GM19324 (cell line): ENCODE measurements around the gene KRT23.

Experiments used
- ATAC-seq: cut with Tn5 transposase; IDR thresholded peaks from one replicate; pipeline ENCODE4 v1.9.1; 2021; ENCODE audit warnings: mild to moderate bottlenecking, moderate library complexity; ENCODE audit not compliant: unreplicated experiment, low FRiP score

Gene KRT23

DNA sequence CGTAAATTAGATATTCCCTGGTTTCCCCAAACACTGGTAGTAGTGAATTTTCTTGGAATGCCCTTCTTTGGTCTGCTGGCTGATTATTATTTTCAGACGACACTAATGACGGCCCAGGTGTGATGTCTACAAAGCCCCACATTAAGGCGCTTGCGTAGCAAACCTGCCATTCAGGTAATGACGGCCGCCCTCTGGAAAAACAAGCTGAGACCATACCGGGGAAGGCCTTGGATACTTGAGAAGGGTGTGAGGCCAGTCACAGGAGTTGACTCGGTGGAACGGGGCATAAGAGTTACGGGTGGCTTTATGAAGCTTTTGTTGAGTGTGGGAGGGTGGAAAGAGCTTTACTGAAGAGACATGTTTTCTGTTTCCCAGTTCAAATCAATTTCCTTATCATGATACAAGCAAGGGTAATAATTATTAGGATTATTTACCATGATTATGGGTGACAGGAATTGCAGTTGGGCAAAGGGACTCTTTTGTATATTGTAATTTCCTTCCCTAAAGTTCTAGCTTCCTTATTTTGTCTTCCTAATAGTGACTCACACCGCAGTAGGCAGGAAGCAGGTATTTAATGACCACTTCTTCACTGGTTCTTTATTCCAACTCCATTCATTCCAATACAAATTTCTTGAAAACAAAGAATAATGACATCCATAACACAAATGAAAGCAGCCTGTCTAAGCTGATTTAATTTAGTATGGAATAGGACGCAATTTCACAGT is 24.8 kb downstream of the KRT23 start:
- ATAC-seq: no peak

DNA sequence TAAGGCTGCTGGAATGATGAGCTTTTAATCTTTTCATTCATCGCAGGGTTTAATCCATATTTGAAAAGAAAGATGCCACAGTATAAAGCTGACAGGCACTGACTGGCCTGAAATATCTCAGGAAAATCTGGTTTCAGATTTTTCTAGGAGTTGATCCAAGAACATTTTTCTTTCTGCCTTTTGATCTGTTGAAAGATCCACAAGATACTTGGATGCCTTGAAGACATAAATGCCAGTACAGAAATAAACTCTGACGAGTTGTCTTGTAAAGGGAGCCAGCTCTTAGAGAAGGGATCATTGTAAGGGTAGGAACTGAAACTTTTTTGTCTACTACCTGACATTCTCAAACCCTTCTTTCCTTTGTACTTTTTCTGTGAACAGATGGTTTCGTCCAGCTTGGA is 27.0 kb downstream of the KRT23 start:
- ATAC-seq: no peak

DNA sequence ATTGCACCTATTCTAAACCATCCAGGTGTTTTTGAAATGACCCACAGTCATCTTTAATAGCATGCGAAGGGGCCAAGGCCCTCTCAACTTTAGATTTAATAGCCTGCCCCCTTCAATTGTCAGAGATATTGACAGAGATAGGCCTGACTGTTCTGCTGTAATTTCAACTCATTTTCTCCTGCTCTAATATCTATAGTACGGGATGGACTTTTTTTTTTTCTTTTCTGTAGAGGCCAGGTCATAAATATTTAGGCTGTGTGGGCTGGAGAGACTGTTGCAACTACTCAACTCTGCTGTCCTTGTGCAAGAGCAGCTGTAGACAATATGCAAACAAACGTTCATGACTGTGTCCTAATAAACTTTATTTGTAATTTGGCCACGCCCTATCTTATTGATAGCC is 27.7 kb downstream of the KRT23 start:
- no peak for ATAC-seq

DNA sequence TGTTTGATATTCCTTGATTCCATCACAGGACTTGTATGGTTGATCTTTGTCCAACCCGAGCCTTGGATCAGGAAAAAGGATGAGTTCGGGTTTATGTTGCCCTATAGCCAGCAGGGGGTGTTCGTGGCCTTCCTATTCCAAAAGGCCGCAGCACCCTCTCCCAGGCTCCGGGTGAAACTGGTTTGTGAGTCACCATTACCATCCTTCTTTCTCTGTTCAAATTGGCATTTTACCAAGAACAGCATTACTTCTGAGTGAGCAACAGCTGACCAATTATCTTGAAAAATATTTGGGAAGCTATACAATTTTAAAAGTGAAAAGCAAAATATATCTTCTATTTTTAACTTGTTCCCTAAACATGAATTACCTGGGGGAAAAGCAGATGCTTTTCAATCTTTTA is 28.1 kb downstream of the KRT23 start:
- ATAC-seq: no peak

DNA sequence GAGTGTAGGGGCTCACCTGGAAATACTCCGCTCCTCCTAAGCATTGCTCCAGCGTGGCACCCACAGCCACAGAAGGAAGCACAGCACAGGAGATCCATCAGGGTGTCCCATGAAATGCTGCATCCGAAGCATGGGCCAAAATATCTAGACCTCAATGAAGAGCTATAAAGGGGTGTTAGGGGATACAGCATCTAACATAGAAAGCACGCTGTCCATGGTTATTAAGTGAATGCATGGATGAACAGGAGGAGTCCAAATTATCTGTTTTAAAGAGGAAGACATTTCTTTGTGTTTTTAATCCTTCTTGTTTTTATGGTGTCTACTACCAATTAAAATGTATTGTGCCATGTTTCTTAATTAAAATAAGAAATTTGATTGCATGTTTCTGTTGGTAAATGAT is 30.8 kb downstream of the KRT23 start:
- no peak for ATAC-seq

DNA sequence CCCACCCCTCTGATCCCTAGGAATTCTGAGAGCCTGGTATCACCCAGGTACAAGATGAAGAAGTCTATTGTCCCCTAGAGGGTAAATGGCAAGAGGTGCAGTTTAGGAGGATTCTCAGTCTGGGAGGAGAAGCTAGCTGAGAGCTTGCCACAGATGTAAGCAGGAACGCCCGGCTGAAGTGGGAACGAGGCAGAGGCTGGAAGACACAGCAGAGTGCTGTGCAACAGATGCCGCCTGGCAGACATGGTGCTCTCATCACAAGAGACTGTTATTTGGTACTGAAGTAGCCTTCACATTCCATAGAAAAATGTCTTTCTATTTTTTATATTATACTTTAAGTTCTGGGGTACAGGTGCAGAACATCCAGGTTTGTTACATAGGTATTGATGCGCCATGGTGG is 32.1 kb downstream of the KRT23 start:
- no peak for ATAC-seq

DNA sequence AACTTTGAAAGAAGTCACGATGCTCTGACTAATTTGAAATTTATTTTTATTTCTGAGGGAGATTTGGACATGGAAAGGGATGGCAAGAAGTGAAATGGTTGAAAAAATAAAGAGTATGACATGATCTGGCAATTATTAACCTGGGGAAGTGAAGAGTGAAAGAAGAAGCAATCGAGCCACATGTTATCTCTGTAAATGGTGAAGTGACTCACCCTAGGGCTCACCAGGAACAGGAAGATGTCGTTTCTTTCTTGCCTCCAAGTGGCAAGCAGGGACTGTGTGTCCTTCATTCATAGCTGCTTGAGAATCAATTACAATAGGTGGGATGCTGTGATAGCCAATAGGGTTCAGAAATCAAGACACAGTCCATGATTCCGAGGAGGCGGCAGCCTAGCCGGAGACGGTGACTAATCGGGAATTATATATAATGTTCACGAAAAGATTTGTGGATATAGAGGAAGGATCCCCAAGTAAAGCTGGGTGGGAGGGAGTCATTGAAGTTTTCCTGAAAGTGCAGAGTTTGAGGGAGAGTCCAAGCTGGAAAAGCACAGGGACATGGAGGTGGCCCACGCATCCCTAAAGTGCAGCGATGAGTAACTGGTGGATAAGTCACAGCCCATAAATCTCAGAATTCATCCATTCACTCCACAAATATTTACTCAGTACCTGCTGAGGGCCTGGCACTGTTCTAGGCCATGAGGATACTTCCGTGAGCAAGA is 34.2 kb downstream of the KRT23 start:
- ATAC-seq: no peak

DNA sequence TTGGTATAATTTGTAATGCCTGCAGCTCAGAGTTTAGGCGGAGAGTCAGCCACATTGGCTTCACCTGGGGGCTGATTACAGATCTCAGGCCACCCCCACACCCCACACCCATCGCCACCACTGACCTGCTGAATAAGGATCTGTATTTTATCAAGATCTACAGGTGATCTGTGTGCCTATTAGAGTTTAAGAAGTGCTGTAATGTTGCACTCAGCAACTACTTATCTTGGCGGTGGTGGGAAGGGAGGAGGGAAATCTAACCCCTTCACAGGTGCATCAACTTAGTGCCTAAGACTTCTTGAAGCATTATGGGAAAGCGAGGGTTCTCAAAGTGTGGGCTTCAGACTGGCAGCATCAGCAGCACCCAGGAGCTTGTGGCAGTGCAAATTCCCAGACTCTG is 34.9 kb downstream of the KRT23 start:
- no peak for ATAC-seq

DNA sequence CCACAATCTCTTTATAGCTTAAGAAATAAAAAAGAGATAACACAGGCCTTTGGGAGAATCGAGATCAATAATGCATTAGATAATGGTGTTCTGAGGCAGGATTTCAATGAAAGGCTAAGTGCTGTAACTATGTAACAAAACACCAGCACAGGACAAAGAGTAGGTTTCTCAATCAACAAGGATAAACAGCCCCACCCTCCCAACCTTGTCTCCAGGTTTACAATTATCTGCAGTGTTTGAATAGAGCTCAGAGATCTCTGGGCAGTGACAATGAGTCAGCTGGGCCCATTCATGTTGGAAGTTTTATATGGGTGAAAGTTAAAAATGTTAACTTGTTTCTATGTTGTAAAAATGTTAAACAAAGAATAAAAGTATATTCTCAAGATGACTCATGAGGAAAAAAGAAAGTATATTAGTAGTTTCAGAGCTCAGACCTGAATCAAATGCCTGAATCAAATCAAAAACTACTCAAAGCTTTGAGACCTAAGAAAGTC is 35.4 kb downstream of the KRT23 start:
- ATAC-seq: no peak

DNA sequence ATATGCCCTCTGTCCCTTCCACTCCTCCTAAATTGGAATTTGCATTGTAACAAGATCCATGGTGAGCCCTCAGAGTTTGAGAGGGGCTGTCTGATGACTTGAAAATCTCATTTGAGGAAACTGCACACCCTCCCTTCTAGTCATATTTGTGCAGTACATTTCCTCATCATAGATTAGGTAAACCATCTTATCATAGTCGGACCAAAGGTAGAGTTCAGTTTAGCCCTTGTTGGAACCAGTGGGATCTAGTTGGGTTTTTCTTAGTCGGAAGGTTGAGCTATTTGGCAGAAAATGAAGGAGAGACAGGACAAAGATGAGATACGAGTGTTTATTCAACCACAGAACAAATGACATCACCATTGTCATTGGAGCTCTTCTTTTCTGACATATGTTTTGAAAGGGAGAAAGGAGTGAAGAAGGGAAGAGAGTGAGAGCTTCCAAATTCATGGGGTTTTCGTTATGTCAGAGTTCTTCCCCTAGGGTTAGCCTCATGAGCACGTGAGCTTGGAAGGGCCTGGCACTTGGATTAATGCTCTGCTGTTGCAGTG is 36.6 kb downstream of the KRT23 start:
- no peak for ATAC-seq

DNA sequence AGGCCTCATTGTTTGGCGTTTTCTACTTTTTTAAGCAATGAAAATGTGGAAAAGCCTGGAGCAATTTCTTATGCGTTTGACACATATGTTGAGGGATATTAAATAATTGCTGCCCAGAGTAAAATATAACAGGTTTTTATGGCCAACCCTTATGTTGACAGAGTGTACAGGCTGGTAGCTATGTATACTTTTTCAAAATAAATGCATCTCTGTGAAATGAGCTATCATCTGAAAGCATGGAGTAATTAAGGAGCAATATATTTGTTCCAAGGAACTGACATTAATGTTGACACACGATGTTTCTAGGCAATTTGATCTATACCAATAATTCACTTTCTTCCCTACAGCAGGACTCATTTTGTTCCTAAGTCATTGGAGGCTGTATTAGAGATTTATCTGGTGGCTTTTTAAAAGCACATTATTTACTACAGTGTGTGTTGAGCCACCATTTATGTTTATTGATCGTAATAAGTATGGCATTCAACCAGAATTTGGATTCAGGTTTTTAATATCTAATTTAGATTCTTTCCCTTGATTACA is 40.5 kb downstream of the KRT23 start:
- ATAC-seq: no peak

DNA sequence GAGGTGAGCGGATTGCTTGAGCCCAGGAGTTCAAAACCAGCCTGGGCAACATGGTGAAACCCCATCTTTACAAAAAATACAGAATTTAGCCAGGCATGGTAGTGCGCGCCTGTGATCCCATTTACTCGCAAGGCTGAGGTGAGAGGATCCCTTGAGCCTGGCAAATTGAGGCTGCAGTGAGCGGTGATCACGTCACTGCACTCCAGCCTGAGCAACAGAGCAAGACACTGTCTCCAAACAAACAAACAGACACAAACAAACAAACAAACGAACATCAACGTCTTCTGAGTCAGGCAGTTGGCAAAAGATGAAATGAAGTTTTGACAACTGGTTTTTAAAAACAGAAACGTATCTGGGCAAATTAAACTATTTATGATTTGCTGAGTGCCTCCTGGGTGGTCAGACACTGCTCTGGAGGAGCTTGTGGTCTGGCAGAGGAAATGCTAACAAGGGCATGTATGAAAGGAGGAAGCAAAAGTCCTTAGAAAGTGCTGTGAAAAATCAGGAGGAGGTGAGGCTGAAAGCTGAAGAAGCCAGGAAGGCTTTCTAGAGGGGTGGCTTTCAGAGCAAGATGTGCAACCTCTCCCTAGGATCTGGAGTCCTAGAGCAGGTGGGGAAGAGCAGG is 42.2 kb downstream of the KRT23 start:
- ATAC-seq: no peak

DNA sequence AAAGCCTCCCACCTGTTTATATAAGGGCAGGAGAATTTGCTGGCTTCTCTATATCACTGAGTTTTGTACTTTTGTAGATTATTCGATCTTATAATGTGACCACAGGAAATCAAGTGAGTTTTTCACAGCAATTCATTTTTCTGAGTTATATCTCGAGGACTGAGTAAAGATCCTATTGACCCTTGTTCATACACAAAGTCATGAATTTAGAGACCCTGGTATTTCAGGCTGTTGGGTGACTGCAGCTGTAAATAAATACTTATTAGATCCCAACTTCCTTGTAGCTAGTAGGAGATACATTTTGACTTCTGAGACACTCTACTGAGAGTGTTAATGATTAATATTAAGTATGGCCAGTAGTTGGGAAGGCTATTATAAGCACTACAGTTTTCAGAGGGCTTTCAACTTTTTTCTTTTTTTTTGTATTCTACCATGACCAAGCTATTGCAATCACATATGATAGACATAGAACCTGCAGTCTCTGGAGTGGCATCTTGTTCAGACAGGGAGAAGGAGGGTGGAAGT is 49.2 kb downstream of the KRT23 start:
- no peak for ATAC-seq

DNA sequence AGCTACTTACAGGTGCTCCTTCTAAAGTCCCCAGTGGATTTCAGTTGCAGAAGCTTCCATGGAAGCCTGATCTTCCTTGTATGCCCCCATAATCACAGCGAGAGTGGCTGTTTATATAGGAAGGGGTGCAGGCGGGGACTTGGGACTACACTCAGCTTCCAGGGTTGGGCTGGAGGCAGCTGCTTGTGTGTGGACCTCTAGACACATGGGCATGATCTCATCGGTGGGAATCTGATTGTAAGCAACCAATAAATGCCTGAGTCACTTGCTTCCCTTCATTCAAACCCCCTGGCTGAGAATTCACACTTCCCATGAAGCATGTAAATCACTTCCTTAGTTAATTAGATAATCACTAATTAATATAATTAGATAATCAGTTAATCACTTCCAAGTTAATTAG is 51.4 kb downstream of the KRT23 start:
- no peak for ATAC-seq

DNA sequence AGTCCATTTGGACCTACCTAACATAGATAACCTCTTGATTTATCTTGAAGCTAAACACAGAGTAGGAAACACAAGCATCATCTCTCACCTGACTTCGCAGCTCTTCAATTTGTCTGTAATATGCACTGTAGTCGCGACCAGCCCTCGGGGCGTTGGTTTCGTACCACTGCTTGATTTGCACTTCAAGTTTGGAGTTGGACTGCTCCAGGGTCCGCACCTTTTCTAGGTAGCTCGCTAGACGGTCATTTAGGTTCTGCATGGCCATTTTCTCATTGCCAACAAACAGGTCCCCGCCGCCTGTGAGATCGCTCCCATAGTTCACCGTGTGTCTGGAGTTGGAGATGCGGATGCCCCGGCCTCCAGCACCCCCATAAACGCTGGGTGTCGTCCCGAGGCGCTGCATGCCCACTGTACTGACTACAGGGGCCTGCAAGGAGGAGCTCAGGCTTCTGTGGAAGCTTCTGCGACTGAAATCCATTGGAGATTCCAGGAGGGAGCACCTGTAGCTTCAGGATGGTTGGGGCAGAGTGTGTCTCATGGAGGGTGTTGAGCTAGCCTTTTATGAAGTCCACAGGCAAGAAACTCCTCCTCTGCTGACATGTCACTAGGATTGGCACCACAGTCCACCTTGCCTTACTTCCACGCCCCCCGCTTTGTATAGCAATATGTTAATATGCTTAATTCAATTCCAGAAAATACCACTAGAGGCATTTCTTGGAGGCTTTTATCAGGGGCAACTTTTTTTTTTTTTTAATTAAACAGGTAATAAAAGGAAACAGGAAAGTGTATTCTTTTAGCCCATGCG is 52.5 kb downstream of the KRT23 start, which contains the start of gene KRT20:
KRT20 (minus strand) TSS at position 535 of the 805 bp plus-strand sequence; CDS start at position 478, 57 bp downstream.
- no peak for ATAC-seq

DNA sequence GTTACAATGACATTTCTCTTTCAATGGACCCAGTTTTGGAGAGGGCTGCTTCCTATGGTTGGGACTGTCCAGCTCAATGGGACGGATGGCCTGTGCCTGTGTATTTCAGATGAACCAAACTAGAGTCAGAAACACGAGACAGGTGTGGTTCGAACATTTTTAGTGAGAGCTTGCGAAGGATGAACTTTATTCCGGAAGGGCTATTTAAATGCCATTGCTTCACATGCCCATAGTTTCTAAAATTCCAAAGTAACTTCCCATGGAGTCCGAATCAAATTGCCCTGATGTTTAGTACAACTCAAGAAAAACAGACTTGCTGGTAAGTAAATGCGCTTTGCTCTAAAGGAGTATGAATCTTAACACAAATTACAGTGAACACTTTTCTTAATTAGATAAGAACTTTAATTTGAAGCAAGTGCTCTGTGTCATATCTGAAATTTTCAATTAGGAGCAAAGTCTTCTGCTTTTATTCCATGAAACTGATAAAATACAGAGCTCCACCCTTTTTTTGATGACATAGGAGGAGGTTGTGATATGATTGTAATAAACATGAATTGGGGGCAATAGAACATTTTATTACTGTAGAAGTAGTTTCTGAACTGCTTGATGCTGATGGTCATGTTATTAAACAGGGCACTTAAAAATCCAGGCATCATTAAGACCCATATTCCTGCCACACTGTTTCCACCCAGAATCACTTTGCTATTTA is 53.7 kb downstream of the KRT23 start:
- no peak for ATAC-seq

DNA sequence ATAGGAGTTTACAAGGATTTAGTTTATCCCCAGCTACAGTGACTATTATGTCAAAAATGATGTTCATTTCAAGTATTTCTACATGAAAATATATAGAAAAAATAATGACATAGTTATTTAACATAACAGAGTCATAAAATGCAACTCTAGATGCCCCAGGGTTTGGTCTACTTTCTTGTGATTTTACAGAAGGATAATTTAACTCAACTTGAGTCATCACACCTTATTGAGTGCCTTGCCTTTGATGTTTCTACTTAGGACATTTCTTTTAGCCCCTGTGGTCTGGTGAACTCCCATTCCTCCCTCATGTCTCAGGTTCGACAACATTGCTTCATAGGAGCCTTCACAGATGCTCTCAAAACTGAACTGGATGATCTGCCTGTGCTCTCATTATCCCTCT is 54.4 kb downstream of the KRT23 start:
- ATAC-seq: no peak

DNA sequence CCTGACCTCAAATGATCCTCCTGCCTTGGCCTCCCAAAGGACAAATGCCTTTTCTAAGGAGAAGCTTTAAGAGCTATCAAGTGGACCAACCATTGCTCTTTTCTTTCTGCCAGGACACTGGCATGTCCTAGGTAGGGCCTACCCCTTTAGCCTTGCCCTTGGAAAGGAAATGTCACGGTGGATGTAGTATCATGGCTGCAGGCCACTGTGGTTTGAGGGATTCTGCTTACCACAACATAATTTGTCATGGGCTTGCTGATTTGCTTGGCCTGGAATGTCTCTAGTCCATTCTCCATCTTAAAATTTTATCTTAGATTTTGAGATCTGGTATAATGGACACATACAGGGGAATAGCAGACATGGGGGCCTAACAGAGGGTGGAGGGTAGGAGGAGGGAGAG is 58.4 kb downstream of the KRT23 start:
- no peak for ATAC-seq

DNA sequence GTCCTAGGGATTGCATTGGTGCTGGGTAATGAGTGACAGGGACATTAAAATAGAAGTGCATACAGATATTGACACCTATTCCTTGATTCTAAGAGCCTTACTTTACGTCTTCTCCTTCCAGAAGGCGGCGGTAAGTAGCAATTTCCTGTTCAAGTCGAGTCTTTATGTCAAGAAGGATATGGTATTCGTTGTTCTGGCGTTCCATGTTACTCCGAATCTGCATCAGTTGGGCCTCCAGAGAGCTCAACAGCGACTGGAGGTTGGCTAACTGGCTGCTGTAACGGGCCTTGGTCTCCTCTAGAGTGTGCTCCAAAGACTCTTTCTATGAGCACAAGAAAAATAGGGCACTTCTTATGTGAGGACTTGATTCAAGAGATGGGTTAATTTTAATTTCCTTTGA is 59.4 kb downstream of the KRT23 start:
- ATAC-seq: no peak
